ENCODE measurements around the gene ANXA9.

DNA sequence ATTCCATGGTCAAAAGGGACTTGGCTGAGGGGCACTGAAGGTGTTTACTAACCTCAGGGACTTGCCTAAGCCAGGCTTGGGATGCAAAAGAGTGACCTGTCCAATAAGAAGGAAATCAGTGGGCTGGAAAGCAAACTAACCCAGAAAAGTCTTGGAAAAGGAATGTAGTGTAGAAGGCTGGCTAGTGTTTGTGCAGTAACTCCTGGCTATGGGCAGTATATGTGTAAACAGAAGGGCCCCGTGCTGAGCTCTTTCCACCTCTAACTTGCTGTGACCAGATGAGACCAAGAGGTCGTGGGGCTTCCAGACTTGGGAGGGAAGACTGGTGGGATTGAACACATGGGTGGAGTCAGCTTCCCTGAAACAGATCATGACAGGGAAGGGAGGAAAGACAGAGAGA lies 20.5 kb downstream of the ANXA9 start:
- TF ChIP-seq CTCF (optimal IDR thresholded peaks at IDR 0.05 in 1 of 3, IDR thresholded peaks at IDR 0.05 in 1 of 3, conservative IDR thresholded peaks at IDR 0.05 in 1 of 3; ENCODE audit: extremely low read depth in 1 of 3, insufficient read depth in 2 of 3, low read length in 3 of 3) (no peak), EZH2 (IDR thresholded peaks at IDR 0.05; ENCODE audit: low read length) (no peak)

All from keratinocyte (primary cell).